Measurements from ENCODE around the gene CMSS1. TPM values are rescaled to one million over a fixed set of nuclear protein-coding genes. Genes with fewer than 3 reads are reported as not detected.

CMSS1 gene
- total and polyA plus RNA-seq, 2 of the 13 experiments (the other 11 are each of a cell fraction or from before 2014, with no cell fraction given), result 6.4 to 48.7 TPM

GRCh38 chr3:100076731-100077529 lies 259.3 kb downstream of the CMSS1 start (continued):
- TF ChIP-seq ZNF235 (CRISPR knock-in tag; IDR thresholded peaks at IDR 0.05; ENCODE audit: borderline replicate concordance) (no peak), ZFP36 (IDR thresholded peaks at IDR 0.05; ENCODE audit: borderline replicate concordance, low read depth, low read length, partially characterized antibody) (no peak), KLF6 (CRISPR knock-in tag; IDR thresholded peaks at IDR 0.05) (0 out of 2 replicates have a peak, but pooled peaks have one; percentile 49), ZNF678 (CRISPR knock-in tag; IDR thresholded peaks at IDR 0.05) (no peak), ZMYM4 (CRISPR knock-in tag; IDR thresholded peaks at IDR 0.05) (peak; percentile 77), ZMYM3 (CRISPR knock-in tag; IDR thresholded peaks at IDR 0.05) (peak; percentile 56; the same call in 1 of the 2 replicates), HMG20B (CRISPR knock-in tag; conservative IDR thresholded peaks at IDR 0.05) (peak; percentile 69; the same call in 1 of the 2 replicates), ZBTB7B (CRISPR knock-in tag; IDR thresholded peaks at IDR 0.05) (peak; percentile 64; the same call in 1 of the 2 replicates), DNMT3B (CRISPR knock-in tag; conservative IDR thresholded peaks at IDR 0.05) (peak; percentile 68; the same call in 1 of the 2 replicates), ZNF556 (CRISPR knock-in tag; IDR thresholded peaks at IDR 0.05; ENCODE audit: borderline replicate concordance) (peak; percentile 27; the same call in 1 of the 2 replicates), IKZF5 (CRISPR knock-in tag; IDR thresholded peaks at IDR 0.05) (peak; percentile 91), TEAD3 (CRISPR knock-in tag; optimal IDR thresholded peaks at IDR 0.05; ENCODE audit: borderline replicate concordance) (peak; percentile 89), RARG (CRISPR knock-in tag; IDR thresholded peaks at IDR 0.05; ENCODE audit: low read depth) (no peak), SIX4 (CRISPR knock-in tag; IDR thresholded peaks at IDR 0.05) (peak; percentile 90), HNRNPL (IDR thresholded peaks at IDR 0.05; ENCODE audit: low read depth, low read length) (no peak)
- TF ChIP-seq, protein P1, sequence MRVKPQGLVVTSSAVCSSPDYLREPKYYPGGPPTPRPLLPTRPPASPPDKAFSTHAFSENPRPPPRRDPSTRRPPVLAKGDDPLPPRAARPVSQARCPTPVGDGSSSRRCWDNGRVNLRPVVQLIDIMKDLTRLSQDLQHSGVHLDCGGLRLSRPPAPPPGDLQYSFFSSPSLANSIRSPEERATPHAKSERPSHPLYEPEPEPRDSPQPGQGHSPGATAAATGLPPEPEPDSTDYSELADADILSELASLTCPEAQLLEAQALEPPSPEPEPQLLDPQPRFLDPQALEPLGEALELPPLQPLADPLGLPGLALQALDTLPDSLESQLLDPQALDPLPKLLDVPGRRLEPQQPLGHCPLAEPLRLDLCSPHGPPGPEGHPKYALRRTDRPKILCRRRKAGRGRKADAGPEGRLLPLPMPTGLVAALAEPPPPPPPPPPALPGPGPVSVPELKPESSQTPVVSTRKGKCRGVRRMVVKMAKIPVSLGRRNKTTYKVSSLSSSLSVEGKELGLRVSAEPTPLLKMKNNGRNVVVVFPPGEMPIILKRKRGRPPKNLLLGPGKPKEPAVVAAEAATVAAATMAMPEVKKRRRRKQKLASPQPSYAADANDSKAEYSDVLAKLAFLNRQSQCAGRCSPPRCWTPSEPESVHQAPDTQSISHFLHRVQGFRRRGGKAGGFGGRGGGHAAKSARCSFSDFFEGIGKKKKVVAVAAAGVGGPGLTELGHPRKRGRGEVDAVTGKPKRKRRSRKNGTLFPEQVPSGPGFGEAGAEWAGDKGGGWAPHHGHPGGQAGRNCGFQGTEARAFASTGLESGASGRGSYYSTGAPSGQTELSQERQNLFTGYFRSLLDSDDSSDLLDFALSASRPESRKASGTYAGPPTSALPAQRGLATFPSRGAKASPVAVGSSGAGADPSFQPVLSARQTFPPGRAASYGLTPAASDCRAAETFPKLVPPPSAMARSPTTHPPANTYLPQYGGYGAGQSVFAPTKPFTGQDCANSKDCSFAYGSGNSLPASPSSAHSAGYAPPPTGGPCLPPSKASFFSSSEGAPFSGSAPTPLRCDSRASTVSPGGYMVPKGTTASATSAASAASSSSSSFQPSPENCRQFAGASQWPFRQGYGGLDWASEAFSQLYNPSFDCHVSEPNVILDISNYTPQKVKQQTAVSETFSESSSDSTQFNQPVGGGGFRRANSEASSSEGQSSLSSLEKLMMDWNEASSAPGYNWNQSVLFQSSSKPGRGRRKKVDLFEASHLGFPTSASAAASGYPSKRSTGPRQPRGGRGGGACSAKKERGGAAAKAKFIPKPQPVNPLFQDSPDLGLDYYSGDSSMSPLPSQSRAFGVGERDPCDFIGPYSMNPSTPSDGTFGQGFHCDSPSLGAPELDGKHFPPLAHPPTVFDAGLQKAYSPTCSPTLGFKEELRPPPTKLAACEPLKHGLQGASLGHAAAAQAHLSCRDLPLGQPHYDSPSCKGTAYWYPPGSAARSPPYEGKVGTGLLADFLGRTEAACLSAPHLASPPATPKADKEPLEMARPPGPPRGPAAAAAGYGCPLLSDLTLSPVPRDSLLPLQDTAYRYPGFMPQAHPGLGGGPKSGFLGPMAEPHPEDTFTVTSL (CRISPR knock-in tag; IDR thresholded peaks at IDR 0.05; ENCODE audit: borderline replicate concordance), result peak; percentile 80; the same call in 1 of the 2 replicates
- TF ChIP-seq, protein P2, sequence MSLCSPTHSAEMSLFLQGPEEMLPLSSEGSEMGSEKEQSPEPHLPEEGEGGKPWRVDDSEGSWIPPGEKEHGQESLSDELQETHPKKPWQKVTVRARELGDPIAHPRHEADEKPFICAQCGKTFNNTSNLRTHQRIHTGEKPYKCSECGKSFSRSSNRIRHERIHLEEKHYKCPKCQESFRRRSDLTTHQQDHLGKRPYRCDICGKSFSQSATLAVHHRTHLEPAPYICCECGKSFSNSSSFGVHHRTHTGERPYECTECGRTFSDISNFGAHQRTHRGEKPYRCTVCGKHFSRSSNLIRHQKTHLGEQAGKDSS (CRISPR knock-in tag; IDR thresholded peaks at IDR 0.05; ENCODE audit: borderline replicate concordance, low read depth), result no peak
- TF ChIP-seq, protein P3, sequence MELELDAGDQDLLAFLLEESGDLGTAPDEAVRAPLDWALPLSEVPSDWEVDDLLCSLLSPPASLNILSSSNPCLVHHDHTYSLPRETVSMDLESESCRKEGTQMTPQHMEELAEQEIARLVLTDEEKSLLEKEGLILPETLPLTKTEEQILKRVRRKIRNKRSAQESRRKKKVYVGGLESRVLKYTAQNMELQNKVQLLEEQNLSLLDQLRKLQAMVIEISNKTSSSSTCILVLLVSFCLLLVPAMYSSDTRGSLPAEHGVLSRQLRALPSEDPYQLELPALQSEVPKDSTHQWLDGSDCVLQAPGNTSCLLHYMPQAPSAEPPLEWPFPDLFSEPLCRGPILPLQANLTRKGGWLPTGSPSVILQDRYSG (CRISPR knock-in tag; IDR thresholded peaks at IDR 0.05), result 0 out of 2 replicates have a peak, but pooled peaks have one; percentile 67
- TF ChIP-seq, protein P4, sequence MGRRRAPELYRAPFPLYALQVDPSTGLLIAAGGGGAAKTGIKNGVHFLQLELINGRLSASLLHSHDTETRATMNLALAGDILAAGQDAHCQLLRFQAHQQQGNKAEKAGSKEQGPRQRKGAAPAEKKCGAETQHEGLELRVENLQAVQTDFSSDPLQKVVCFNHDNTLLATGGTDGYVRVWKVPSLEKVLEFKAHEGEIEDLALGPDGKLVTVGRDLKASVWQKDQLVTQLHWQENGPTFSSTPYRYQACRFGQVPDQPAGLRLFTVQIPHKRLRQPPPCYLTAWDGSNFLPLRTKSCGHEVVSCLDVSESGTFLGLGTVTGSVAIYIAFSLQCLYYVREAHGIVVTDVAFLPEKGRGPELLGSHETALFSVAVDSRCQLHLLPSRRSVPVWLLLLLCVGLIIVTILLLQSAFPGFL (CRISPR knock-in tag; IDR thresholded peaks at IDR 0.05), result no peak

Measured in HepG2 (cell line).